Activated CD4-positive, alpha-beta T cell treated with anti-CD3 and anti-CD28 coated beads, Interleukin-2, amount 10 ng/mL, durations not matched to agents 24 days and 14 days (primary cell): ENCODE data around the gene ISL2. TPM values are rescaled to one million over a fixed set of nuclear protein-coding genes. Genes with fewer than 3 reads are reported as not detected.
"Not testable (repeated sequence)": the region's sequence is repeated elsewhere in the genome, so short reads cannot be mapped to it uniquely, and the experiment has no call there.

Experiments used
- DNase-seq: peaks from one replicate; pipeline ENCODE4 v3.0.0; 2022
- H3K27ac Mint-ChIP-seq: one replicate; pipeline ENCODE4 v1.8.0; 2022; ENCODE audit warnings: mild to moderate bottlenecking, mixed read lengths
- H3K27me3 Mint-ChIP-seq: one replicate; pipeline ENCODE4 v1.8.0; 2022; ENCODE audit warnings: mixed read lengths
- H3K36me3 Mint-ChIP-seq: one replicate; pipeline ENCODE4 v1.8.0; 2022; ENCODE audit warnings: low read depth, mild to moderate bottlenecking, mixed read lengths
- H3K4me1 Mint-ChIP-seq: one replicate; pipeline ENCODE4 v1.8.0; 2021; ENCODE audit warnings: mixed read lengths
- H3K4me3 Mint-ChIP-seq: one replicate; pipeline ENCODE4 v1.8.0; 2022; ENCODE audit warnings: mild to moderate bottlenecking, moderate library complexity, mixed read lengths
- H3K9me3 Mint-ChIP-seq: one replicate; pipeline ENCODE4 v1.8.0; 2021; ENCODE audit warnings: mixed read lengths
- intact Hi-C: fragments of 100-400 bp; cut with micrococcal nuclease; formaldehyde crosslinking; loops from one replicate; pipeline ENCODE4 v1.15.1; 2023
- total RNA-seq: library from RNA; stranded (reverse); gene quantifications from 2 replicates; pipeline ENCODE4 v1.2.3, GENCODE V29; 2022

The ISL2 gene
- total RNA-seq, result 0.31 and 0.89 TPM in 2 replicates

- H3K4me3 Mint-ChIP-seq, result peak within 1 kb of the TSS; percentile 78
- H3K4me1 Mint-ChIP-seq, result peaks cover 41% of the 10 kb centered on the region
- DNase-seq, result peak; percentile 93
- peaks cover 6% of the 10 kb centered on the region for H3K36me3 Mint-ChIP-seq
- H3K9me3 Mint-ChIP-seq, result no peaks in the 10 kb centered on the region
- intact Hi-C loops, result loop anchor here (1.0 to 5.0 kb wide), 6 partner anchors 9 to 274 kb away; partner anchors contain the start of gene ETFA
- peaks cover 62% of the 10 kb centered on the region for H3K27me3 Mint-ChIP-seq
- H3K27ac Mint-ChIP-seq, result peak within 1 kb of the TSS; percentile 81
Observed at GRCh38 chr15:76336254-76337058, at the start of gene ISL2. TSS of gene ISL2 (plus strand) at chr15:76336773. CDS start at chr15:76336884, 111 bp downstream.

- Mint-ChIP-seq H3K27me3 (no peaks in the 10 kb centered on the region), H3K36me3 (peaks cover 30% of the 10 kb centered on the region), H3K27ac (no peak overlapping the region), H3K9me3 (no peaks in the 10 kb centered on the region), H3K4me3 (no peak overlapping the region), H3K4me1 (peaks cover 21% of the 10 kb centered on the region)
- intact Hi-C loops, result loop anchor here (10.0 kb wide), 2 partner anchors 55 to 95 kb away; no protein-coding TSS in a partner anchor
- DNase-seq, result no peak
Observed at GRCh38 chr15:76289582-76289981, 47.0 kb upstream of the ISL2 start.

GRCh38 chr15:76293361-76293760 lies 43.2 kb upstream of the ISL2 start:
- H3K4me3 Mint-ChIP-seq, result no peak overlapping the region
- H3K4me1 Mint-ChIP-seq, result peaks cover 11% of the 10 kb centered on the region
- H3K27ac Mint-ChIP-seq, result peak overlapping the region; percentile 35
- peaks cover 14% of the 10 kb centered on the region for H3K36me3 Mint-ChIP-seq
- no peak for DNase-seq
- no peaks in the 10 kb centered on the region for H3K9me3 Mint-ChIP-seq
- no peaks in the 10 kb centered on the region for H3K27me3 Mint-ChIP-seq
- intact Hi-C loops, result loop anchor here (2.0 kb wide), 1 partner anchor 43 kb away; the partner anchor contains the start of gene ISL2

- Mint-ChIP-seq H3K4me1 (peaks cover 14% of the 10 kb centered on the region), H3K36me3 (peaks cover 14% of the 10 kb centered on the region)
- H3K4me3 Mint-ChIP-seq, intact Hi-C loops, H3K27me3 Mint-ChIP-seq, H3K27ac Mint-ChIP-seq, H3K9me3 Mint-ChIP-seq, DNase-seq: not testable (repeated sequence)
Observed at GRCh38 chr15:76294463-76294862, 42.1 kb upstream of the ISL2 start.

- no peaks in the 10 kb centered on the region for H3K27me3 Mint-ChIP-seq
- intact Hi-C loops, result no loop called here
- no peak for DNase-seq
- peaks cover 11% of the 10 kb centered on the region for H3K4me1 Mint-ChIP-seq
- H3K9me3 Mint-ChIP-seq, result no peaks in the 10 kb centered on the region
- no peak overlapping the region for H3K4me3 Mint-ChIP-seq
- no peak overlapping the region for H3K27ac Mint-ChIP-seq
- peaks cover 8% of the 10 kb centered on the region for H3K36me3 Mint-ChIP-seq
Observed at GRCh38 chr15:76296849-76297248, 39.7 kb upstream of the ISL2 start.

- H3K4me3 Mint-ChIP-seq, intact Hi-C loops, H3K36me3 Mint-ChIP-seq, H3K27ac Mint-ChIP-seq, DNase-seq, H3K9me3 Mint-ChIP-seq, H3K27me3 Mint-ChIP-seq: not testable (repeated sequence)
- peaks cover 11% of the 10 kb centered on the region for H3K4me1 Mint-ChIP-seq
Observed at GRCh38 chr15:76297951-76298350, 38.6 kb upstream of the ISL2 start.

GRCh38 chr15:76298986-76299385 lies 37.6 kb upstream of the ISL2 start:
- Mint-ChIP-seq H3K27me3 (no peaks in the 10 kb centered on the region), H3K36me3 (peaks cover 4% of the 10 kb centered on the region), H3K4me3 (no peak overlapping the region), H3K27ac (no peak overlapping the region), H3K9me3 (no peaks in the 10 kb centered on the region), H3K4me1 (peaks cover 5% of the 10 kb centered on the region)
- no peak for DNase-seq
- intact Hi-C loops, result no loop called here

GRCh38 chr15:76299786-76300185 lies 36.8 kb upstream of the ISL2 start:
- intact Hi-C loops, result no loop called here
- H3K36me3 Mint-ChIP-seq, result peaks cover 4% of the 10 kb centered on the region
- no peaks in the 10 kb centered on the region for H3K9me3 Mint-ChIP-seq
- no peaks in the 10 kb centered on the region for H3K27me3 Mint-ChIP-seq
- H3K4me1 Mint-ChIP-seq, result peaks cover 5% of the 10 kb centered on the region
- no peak for DNase-seq
- no peak overlapping the region for H3K27ac Mint-ChIP-seq
- no peak overlapping the region for H3K4me3 Mint-ChIP-seq

GRCh38 chr15:76303909-76304308 lies 32.7 kb upstream of the ISL2 start:
- peaks cover 3% of the 10 kb centered on the region for H3K9me3 Mint-ChIP-seq
- no peak overlapping the region for H3K27ac Mint-ChIP-seq
- intact Hi-C loops, result no loop called here
- H3K27me3 Mint-ChIP-seq, result no peaks in the 10 kb centered on the region
- H3K4me3 Mint-ChIP-seq, result no peak overlapping the region
- H3K36me3 Mint-ChIP-seq, result peaks cover 18% of the 10 kb centered on the region
- H3K4me1 Mint-ChIP-seq, result peaks cover 15% of the 10 kb centered on the region
- DNase-seq, result no peak

- Mint-ChIP-seq H3K4me3 (peak overlapping the region; percentile 90), H3K4me1 (peaks cover 28% of the 10 kb centered on the region), H3K27me3 (no peaks in the 10 kb centered on the region), H3K36me3 (peaks cover 20% of the 10 kb centered on the region), H3K27ac (no peak overlapping the region), H3K9me3 (peaks cover 3% of the 10 kb centered on the region)
- DNase-seq, result no peak
- intact Hi-C loops, result loop anchor here (2.0 kb wide), 2 partner anchors 23 to 27 kb away; partner anchors contain the start of gene ISL2
Observed at GRCh38 chr15:76309601-76310330, 26.8 kb upstream of the ISL2 start.

GRCh38 chr15:76310475-76311099 lies 26.0 kb upstream of the ISL2 start:
- Mint-ChIP-seq H3K36me3 (peaks cover 16% of the 10 kb centered on the region), H3K27ac (peak overlapping the region; percentile 86), H3K4me1 (peaks cover 24% of the 10 kb centered on the region), H3K9me3 (no peaks in the 10 kb centered on the region), H3K27me3 (peaks cover 2% of the 10 kb centered on the region), H3K4me3 (peak overlapping the region; percentile 90)
- no peak for DNase-seq
- intact Hi-C loops, result loop anchor here (2.0 kb wide), 2 partner anchors 24 to 26 kb away; partner anchors contain the start of gene ISL2

GRCh38 chr15:76311100-76311953 lies 25.2 kb upstream of the ISL2 start, which contains the start of gene ETFA:
TSS of gene ETFA (minus strand) at chr15:76311469. CDS start at chr15:76311388, 81 bp downstream.
- peaks cover 16% of the 10 kb centered on the region for H3K36me3 Mint-ChIP-seq
- peaks cover 22% of the 10 kb centered on the region for H3K4me1 Mint-ChIP-seq
- peak within 1 kb of the TSS; percentile 86 for H3K27ac Mint-ChIP-seq
- intact Hi-C loops, result loop anchor here (2.0 kb wide), 2 partner anchors 25 kb away; partner anchors contain the start of gene ISL2
- no peaks in the 10 kb centered on the region for H3K9me3 Mint-ChIP-seq
- H3K4me3 Mint-ChIP-seq, result peak within 1 kb of the TSS; percentile 90
- peaks cover 2% of the 10 kb centered on the region for H3K27me3 Mint-ChIP-seq
- DNase-seq, result peak; percentile 97
